HUES64 (cell line): Measurements from ENCODE around the gene ASPSCR1. TPM values are rescaled to one million over a fixed set of nuclear protein-coding genes. Genes with fewer than 3 reads are reported as not detected.
A peak's percentile ranks its signal among the peaks of the same experiment; 100 is the strongest.

ENCODE experiments used
- H3K27ac ChIP-seq: 2 replicates; pipeline ENCODE4 v1.7.0; 2013; ENCODE audit warnings: low read depth, low read length, inconsistent platforms
- H3K27me3 ChIP-seq: 2 replicates; pipeline ENCODE4 v1.6.1; 2013; ENCODE audit warnings: mild to moderate bottlenecking, low read length; ENCODE audit not compliant: insufficient read depth
- H3K36me3 ChIP-seq: 2 replicates; pipeline ENCODE4 v1.6.1; 2013; ENCODE audit warnings: mild to moderate bottlenecking, low read length; ENCODE audit not compliant: insufficient read depth
- H3K4me1 ChIP-seq: 2 replicates; pipeline ENCODE4 v1.6.1; 2013; ENCODE audit warnings: mild to moderate bottlenecking, low read length, moderate library complexity; ENCODE audit not compliant: insufficient read depth
- H3K4me3 ChIP-seq: 2 replicates; pipeline ENCODE4 v1.5.1; 2013; ENCODE audit warnings: mild to moderate bottlenecking, low read length, moderate library complexity
- H3K9ac ChIP-seq: 2 replicates; pipeline ENCODE4 v1.6.1; 2013; ENCODE audit warnings: mild to moderate bottlenecking, low read depth, low read length
- H3K9me3 ChIP-seq: 2 replicates; pipeline ENCODE4 v1.6.1; 2013; ENCODE audit warnings: low read depth, low read length; ENCODE audit not compliant: insufficient read depth
- WGBS: fragments of 150-250, 120-280 bp; methylation state at CpG from one replicate; pipeline ENCODE4 v1.1.7; 2013; ENCODE audit warnings: missing lambda C conversion rate; 5-methylcytosine and 5-hydroxymethylcytosine counted together
- polyA plus RNA-seq, 2 experiments: library from polyadenylated mRNA; stranded (reverse); fragments of 50-300 nt; gene quantifications; one replicate each; pipeline ENCODE4 v1.2.3, GENCODE V29; 2013

Gene ASPSCR1
- 26.9 TPM for polyA plus RNA-seq (2013, experiment 1 of 2)
- 23.2 TPM for polyA plus RNA-seq (2013, experiment 2 of 2)

- no peaks in the 10 kb centered on the region for H3K4me1 ChIP-seq
- under 1% methylated on average over 76 of the region's 76 CpGs for WGBS
- H3K36me3 ChIP-seq: peaks cover 12% of the 10 kb centered on the region
- H3K27ac ChIP-seq: peak within 1 kb of the TSS; percentile 97
- H3K27me3 ChIP-seq: peaks cover 27% of the 10 kb centered on the region
- H3K9ac ChIP-seq: peak within 1 kb of the TSS; percentile 96
- peak within 1 kb of the TSS; percentile 73 for H3K4me3 ChIP-seq
- H3K9me3 ChIP-seq: peaks cover 3% of the 10 kb centered on the region; the same call in 1 of the 2 replicates
These were observed at the start of gene ASPSCR1 for GRCh38 chr17:81977211-81977808. TSS of gene ASPSCR1 (plus strand) at chr17:81977629. CDS start at chr17:81977647, 18 bp downstream.

- Histone ChIP-seq H3K4me1 (peaks cover 26% of the 10 kb centered on the region), H3K36me3 (peaks cover under 1% of the 10 kb centered on the region; the same call in 1 of the 2 replicates), H3K4me3 (peak within 1 kb of the TSS; percentile 65), H3K27ac (peak within 1 kb of the TSS; percentile 84), H3K9ac (peak within 1 kb of the TSS; percentile 74), H3K9me3 (no peaks in the 10 kb centered on the region), H3K27me3 (peaks cover 16% of the 10 kb centered on the region)
- WGBS: under 1% methylated on average over 93 of the region's 98 CpGs
These were observed 49.5 kb upstream of the ASPSCR1 start, which contains the start of gene MAFG for GRCh38 chr17:81927653-81928543. TSS of gene MAFG (minus strand) at chr17:81927735. CDS start at chr17:81923185, 4,550 bp downstream.

GRCh38 chr17:81928544-81929252, 48.7 kb upstream of the ASPSCR1 start:
- 22% methylated on average over 44 of the region's 44 CpGs for WGBS

GRCh38 chr17:81929253-81930141, 47.9 kb upstream of the ASPSCR1 start:
- no peak overlapping the region for H3K9ac ChIP-seq
- H3K4me3 ChIP-seq: peak overlapping the region; percentile 65; the same call in 1 of the 2 replicates
- WGBS: 86% methylated on average over 31 of the region's 31 CpGs
- H3K27ac ChIP-seq: no peak overlapping the region
- H3K27me3 ChIP-seq: peaks cover 16% of the 10 kb centered on the region
- no peaks in the 10 kb centered on the region for H3K9me3 ChIP-seq
- peaks cover 13% of the 10 kb centered on the region; the same call in 1 of the 2 replicates for H3K36me3 ChIP-seq
- peaks cover 13% of the 10 kb centered on the region for H3K4me1 ChIP-seq

More at GRCh38 chr17:81928544-81929252, 48.7 kb upstream of the ASPSCR1 start:
- Histone ChIP-seq H3K27ac (no peak overlapping the region), H3K4me1 (peaks cover 21% of the 10 kb centered on the region), H3K36me3 (peaks cover 7% of the 10 kb centered on the region; the same call in 1 of the 2 replicates), H3K4me3 (peak overlapping the region; percentile 65), H3K9me3 (no peaks in the 10 kb centered on the region), H3K9ac (peak overlapping the region; percentile 66), H3K27me3 (peaks cover 16% of the 10 kb centered on the region)

- Histone ChIP-seq H3K36me3 (peaks cover 23% of the 10 kb centered on the region), H3K4me1 (peaks cover 6% of the 10 kb centered on the region; the same call in 1 of the 2 replicates), H3K27me3 (peaks cover 16% of the 10 kb centered on the region), H3K9me3 (no peaks in the 10 kb centered on the region), H3K4me3 (no peak overlapping the region), H3K9ac (no peak overlapping the region), H3K27ac (no peak overlapping the region)
- 77% methylated on average over 20 of the region's 20 CpGs for WGBS
These were observed 47.0 kb upstream of the ASPSCR1 start for GRCh38 chr17:81930142-81931125.

- Histone ChIP-seq H3K27ac (no peak overlapping the region), H3K9ac (no peak overlapping the region), H3K36me3 (peaks cover 25% of the 10 kb centered on the region), H3K4me3 (no peak overlapping the region), H3K27me3 (peaks cover 16% of the 10 kb centered on the region), H3K9me3 (no peaks in the 10 kb centered on the region), H3K4me1 (peaks cover 1% of the 10 kb centered on the region; the same call in 1 of the 2 replicates)
- 76% methylated on average over 13 of the region's 13 CpGs for WGBS
These were observed 46.3 kb upstream of the ASPSCR1 start for GRCh38 chr17:81931189-81931556.

- Histone ChIP-seq H3K9ac (no peak overlapping the region), H3K4me3 (no peak overlapping the region), H3K27me3 (peaks cover 16% of the 10 kb centered on the region), H3K9me3 (no peaks in the 10 kb centered on the region), H3K36me3 (peaks cover 25% of the 10 kb centered on the region), H3K27ac (no peak overlapping the region), H3K4me1 (no peaks in the 10 kb centered on the region)
- WGBS: 70% methylated on average over 15 of the region's 15 CpGs
These were observed 45.7 kb upstream of the ASPSCR1 start for GRCh38 chr17:81931557-81932332.

GRCh38 chr17:81932333-81932983, 45.0 kb upstream of the ASPSCR1 start:
- Histone ChIP-seq H3K27ac (no peak overlapping the region), H3K36me3 (peaks cover 25% of the 10 kb centered on the region), H3K9ac (no peak overlapping the region), H3K9me3 (no peaks in the 10 kb centered on the region), H3K4me1 (no peaks in the 10 kb centered on the region), H3K4me3 (no peak overlapping the region), H3K27me3 (peaks cover 16% of the 10 kb centered on the region)
- WGBS: 89% methylated on average over 9 of the region's 9 CpGs
